DND-41 (cell line): ENCODE data around the gene DDX51.
"Not testable (repeated sequence)": the region's sequence is repeated elsewhere in the genome, so short reads cannot be mapped to it uniquely, and the experiment has no call there.

Experiments
- ATAC-seq: fragments of 200-7000 bp; cut with Tn5 transposase; 3 replicates; pipeline ENCODE4 v1.9.1; 2021; ENCODE audit warnings: low read depth; ENCODE audit not compliant: insufficient read depth
- DNase-seq: peaks from one replicate; pipeline ENCODE4 v3.0.0-alpha.2; 2020
- H2AFZ ChIP-seq: 2 replicates; pipeline ENCODE4 v1.6.0; 2012; ENCODE audit warnings: low read depth, low read length
- H3K27ac ChIP-seq: 2 replicates; pipeline ENCODE4 v1.5.1; 2012; ENCODE audit warnings: low read length, inconsistent platforms
- H3K27me3 ChIP-seq: fragments of 200-600 bp; sonication (generic); 2 replicates; pipeline ENCODE4 v1.6.0; 2012; ENCODE audit warnings: low read length, mild to moderate bottlenecking, inconsistent platforms; ENCODE audit not compliant: insufficient read depth, poor library complexity
- H3K36me3 ChIP-seq: 2 replicates; pipeline ENCODE4 v1.5.1; 2012; ENCODE audit warnings: low read length, inconsistent platforms; ENCODE audit not compliant: insufficient read depth
- H3K4me1 ChIP-seq: 2 replicates; pipeline ENCODE4 v1.5.1; 2012; ENCODE audit warnings: mild to moderate bottlenecking, low read length; ENCODE audit not compliant: insufficient read depth
- H3K4me2 ChIP-seq: 2 replicates; pipeline ENCODE4 v1.6.0; 2012; ENCODE audit warnings: mild to moderate bottlenecking, moderate library complexity, low read length, inconsistent platforms; ENCODE audit not compliant: insufficient read depth
- H3K4me3 ChIP-seq, 2 experiments: fragments of 200-600 bp in 1 of 2; shearing (Covaris generic) in 1 of 2; 2 replicates each; pipeline ENCODE4 v1.5.1; 2012 to 2016; ENCODE audit warnings: inconsistent platforms in 2 of 2, low read length in 2 of 2, mild to moderate bottlenecking in 2 of 2, low read depth in 1 of 2, moderate library complexity in 1 of 2
- H3K79me2 ChIP-seq: 2 replicates; pipeline ENCODE4 v1.6.0; 2012; ENCODE audit warnings: low read length, inconsistent platforms; ENCODE audit not compliant: insufficient read depth
- H3K9ac ChIP-seq: 2 replicates; pipeline ENCODE4 v1.6.0; 2012; ENCODE audit warnings: low read depth, mild to moderate bottlenecking, inconsistent platforms, low read length, moderate library complexity
- H3K9me3 ChIP-seq: 2 replicates; pipeline ENCODE4 v1.5.1; 2012; ENCODE audit warnings: low read length, moderate library complexity, mild to moderate bottlenecking, inconsistent platforms; ENCODE audit not compliant: insufficient read depth, severe bottlenecking
- H4K20me1 ChIP-seq: 2 replicates; pipeline ENCODE4 v1.6.0; 2012; ENCODE audit warnings: low read length; ENCODE audit not compliant: insufficient read depth
- EZH2 ChIP-seq: IDR thresholded peaks from 3 replicates; pipeline ENCODE4 v1.6.1; 2012; ENCODE audit warnings: borderline replicate concordance, low read depth, mild to moderate bottlenecking, moderate library complexity, low read length, inconsistent platforms; ENCODE audit not compliant: severe bottlenecking
- TF ChIP-seq, protein P1 (sequence below): IDR thresholded peaks from 2 replicates; pipeline ENCODE4 v1.5.1; 2012; ENCODE audit warnings: borderline replicate concordance, low read length, moderate library complexity, mild to moderate bottlenecking; ENCODE audit not compliant: poor library complexity, severe bottlenecking; ENCODE audit errors: extremely low read depth

The DDX51 gene

DNA sequence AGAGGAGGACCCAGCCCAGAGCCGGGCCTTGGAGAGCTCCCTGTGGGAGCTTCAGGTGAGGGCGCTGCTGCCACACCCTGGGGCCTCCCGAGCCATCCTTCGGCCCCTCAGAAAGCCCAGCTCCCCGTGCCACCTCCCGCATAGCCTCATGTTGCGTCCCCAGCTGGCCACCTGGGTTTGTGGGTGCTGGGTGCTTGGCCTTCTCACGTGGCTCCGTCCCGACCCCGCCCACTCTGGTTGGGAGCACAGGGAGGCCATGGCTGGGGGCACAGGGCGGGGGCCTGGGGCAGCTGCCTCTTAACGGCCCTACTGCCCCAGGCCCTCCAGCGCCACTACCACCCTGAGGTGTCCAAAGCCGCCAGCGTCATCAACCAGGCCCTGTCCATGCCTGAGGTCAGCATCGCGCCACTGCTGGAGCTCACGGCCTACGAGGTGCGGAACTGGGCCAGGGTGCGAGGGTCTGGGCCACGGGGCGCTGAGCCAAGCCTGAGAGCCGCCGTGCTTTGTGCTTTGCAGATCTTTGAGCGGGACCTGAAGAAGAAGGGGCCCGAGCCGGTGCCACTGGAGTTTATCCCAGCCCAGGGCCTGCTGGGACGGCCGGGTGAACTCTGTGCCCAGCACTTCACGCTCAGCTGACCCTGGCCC, 7.8 kb upstream of the DDX51 start:
- no peak for ATAC-seq
- H3K4me1 ChIP-seq = peaks cover 7% of the 10 kb centered on the region

DNA sequence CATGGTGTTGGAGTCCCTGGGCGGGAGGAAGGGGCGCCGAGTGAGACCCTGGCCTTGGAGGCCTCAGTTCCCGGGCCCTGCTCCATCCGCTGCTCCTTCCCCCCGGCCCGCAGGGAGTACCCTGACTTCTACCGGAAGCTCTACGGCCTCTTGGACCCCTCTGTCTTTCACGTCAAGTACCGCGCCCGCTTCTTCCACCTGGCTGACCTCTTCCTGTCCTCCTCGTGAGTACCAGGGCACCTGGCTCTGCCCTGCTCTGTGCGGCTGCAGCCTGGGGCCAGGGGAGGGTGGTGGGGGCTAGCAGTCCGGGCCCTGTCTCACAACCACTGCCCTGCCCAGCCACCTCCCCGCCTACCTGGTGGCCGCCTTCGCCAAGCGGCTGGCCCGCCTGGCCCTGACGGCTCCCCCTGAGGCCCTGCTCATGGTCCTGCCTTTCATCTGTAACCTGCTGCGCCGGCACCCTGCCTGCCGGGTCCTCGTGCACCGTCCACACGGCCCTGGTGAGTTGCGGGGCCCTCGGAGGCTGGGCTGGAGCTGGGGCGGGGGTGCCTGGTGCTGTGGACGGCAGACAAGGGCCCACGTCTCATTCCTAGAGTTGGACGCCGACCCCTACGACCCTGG, 7.1 kb upstream of the DDX51 start:
- H3K4me1 ChIP-seq = peaks cover 14% of the 10 kb centered on the region
- H4K20me1 ChIP-seq = peaks cover 26% of the 10 kb centered on the region
- ATAC-seq (no peak), DNase-seq (no peak)
- peaks cover 48% of the 10 kb centered on the region for H3K36me3 ChIP-seq
- no peak overlapping the region for H2AFZ ChIP-seq
- peaks cover 22% of the 10 kb centered on the region for H3K79me2 ChIP-seq
- no peak overlapping the region for H3K9ac ChIP-seq
- no peak overlapping the region for H3K4me2 ChIP-seq
- peaks cover 3% of the 10 kb centered on the region for H3K9me3 ChIP-seq
- H3K27me3 ChIP-seq = no peaks in the 10 kb centered on the region
- H3K27ac ChIP-seq = no peak overlapping the region
- H3K4me3 ChIP-seq = no peak overlapping the region
- no peak for TF ChIP-seq EZH2
- TF ChIP-seq, protein P1, sequence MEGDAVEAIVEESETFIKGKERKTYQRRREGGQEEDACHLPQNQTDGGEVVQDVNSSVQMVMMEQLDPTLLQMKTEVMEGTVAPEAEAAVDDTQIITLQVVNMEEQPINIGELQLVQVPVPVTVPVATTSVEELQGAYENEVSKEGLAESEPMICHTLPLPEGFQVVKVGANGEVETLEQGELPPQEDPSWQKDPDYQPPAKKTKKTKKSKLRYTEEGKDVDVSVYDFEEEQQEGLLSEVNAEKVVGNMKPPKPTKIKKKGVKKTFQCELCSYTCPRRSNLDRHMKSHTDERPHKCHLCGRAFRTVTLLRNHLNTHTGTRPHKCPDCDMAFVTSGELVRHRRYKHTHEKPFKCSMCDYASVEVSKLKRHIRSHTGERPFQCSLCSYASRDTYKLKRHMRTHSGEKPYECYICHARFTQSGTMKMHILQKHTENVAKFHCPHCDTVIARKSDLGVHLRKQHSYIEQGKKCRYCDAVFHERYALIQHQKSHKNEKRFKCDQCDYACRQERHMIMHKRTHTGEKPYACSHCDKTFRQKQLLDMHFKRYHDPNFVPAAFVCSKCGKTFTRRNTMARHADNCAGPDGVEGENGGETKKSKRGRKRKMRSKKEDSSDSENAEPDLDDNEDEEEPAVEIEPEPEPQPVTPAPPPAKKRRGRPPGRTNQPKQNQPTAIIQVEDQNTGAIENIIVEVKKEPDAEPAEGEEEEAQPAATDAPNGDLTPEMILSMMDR = no peak

More for the DNA sequence above, 7.8 kb upstream of the DDX51 start:
- H3K27me3 ChIP-seq = no peaks in the 10 kb centered on the region
- H2AFZ ChIP-seq = no peak overlapping the region
- TF ChIP-seq, protein P1 = no peak
- no peak for TF ChIP-seq EZH2
- H3K79me2 ChIP-seq = peaks cover 15% of the 10 kb centered on the region
- no peak overlapping the region for H3K9ac ChIP-seq
- H4K20me1 ChIP-seq = peaks cover 20% of the 10 kb centered on the region
- peaks cover 48% of the 10 kb centered on the region for H3K36me3 ChIP-seq
- no peak overlapping the region for H3K27ac ChIP-seq
- no peak for DNase-seq
- no peak overlapping the region for H3K4me2 ChIP-seq
- peaks cover 5% of the 10 kb centered on the region for H3K9me3 ChIP-seq
- no peak overlapping the region for H3K4me3 ChIP-seq

DNA sequence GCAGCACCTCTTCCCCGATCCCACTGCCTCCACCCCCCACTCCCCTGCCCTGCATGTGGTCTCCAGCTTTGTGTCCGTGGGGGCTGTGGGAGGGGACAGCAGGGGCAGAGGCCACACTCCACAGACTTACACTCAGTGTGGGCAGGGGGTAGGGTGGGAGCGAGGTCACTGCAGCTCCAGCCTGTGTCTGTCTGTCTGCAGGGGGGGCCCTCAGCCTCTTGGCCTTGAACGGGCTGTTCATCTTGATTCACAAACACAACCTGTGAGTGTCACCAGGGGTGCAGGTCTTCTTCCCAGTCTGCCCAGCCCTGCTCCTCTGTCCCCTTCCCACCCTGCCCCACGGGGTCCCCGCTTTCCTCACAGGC, 6.6 kb upstream of the DDX51 start:
- H3K27me3 ChIP-seq = no peaks in the 10 kb centered on the region
- peaks cover 50% of the 10 kb centered on the region for H3K36me3 ChIP-seq
- DNase-seq = no peak
- H3K4me3 ChIP-seq = no peak overlapping the region
- peaks cover 27% of the 10 kb centered on the region for H3K79me2 ChIP-seq
- no peak overlapping the region for H3K27ac ChIP-seq
- no peak overlapping the region for H3K9ac ChIP-seq
- peaks cover 19% of the 10 kb centered on the region for H3K4me1 ChIP-seq
- TF ChIP-seq, protein P1 = no peak
- TF ChIP-seq EZH2 = no peak
- no peak overlapping the region for H3K4me2 ChIP-seq
- H3K9me3 ChIP-seq = peaks cover 3% of the 10 kb centered on the region
- H4K20me1 ChIP-seq = peaks cover 31% of the 10 kb centered on the region
- ATAC-seq = no peak
- no peak overlapping the region for H2AFZ ChIP-seq

DNA sequence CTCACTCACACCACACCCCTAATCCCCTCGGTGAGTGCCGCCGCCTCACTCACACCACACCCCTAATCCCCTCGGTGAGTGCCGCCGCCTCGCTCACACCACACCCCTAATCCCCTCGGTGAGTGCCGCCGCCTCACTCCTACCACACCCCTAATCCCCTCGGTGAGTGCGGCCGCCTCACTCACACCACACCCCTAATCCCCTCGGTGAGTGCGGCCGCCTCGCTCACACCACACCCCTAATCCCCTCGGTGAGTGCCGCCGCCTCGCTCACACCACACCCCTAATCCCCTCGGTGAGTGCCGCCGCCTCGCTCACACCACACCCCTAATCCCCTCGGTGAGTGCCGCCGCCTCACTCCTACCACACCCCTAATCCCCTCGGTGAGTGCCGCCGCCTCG, 5.4 kb upstream of the DDX51 start:
- not testable (repeated sequence) for H3K4me2 ChIP-seq, H2AFZ ChIP-seq, H3K27ac ChIP-seq, H3K9ac ChIP-seq, H3K4me3 ChIP-seq, DNase-seq, H3K9me3 ChIP-seq, H3K27me3 ChIP-seq, ATAC-seq
- peaks cover 38% of the 10 kb centered on the region for H4K20me1 ChIP-seq
- H3K79me2 ChIP-seq = peaks cover 39% of the 10 kb centered on the region
- H3K4me1 ChIP-seq = peaks cover 29% of the 10 kb centered on the region
- peaks cover 53% of the 10 kb centered on the region for H3K36me3 ChIP-seq
